ENCODE measurements around the gene CFD. TPM values are rescaled to one million over a fixed set of nuclear protein-coding genes. Genes with fewer than 3 reads are reported as not detected.
A peak's percentile ranks its signal among the peaks of the same experiment; 100 is the strongest.

Gene CFD
- total and polyA plus RNA-seq, 8 donors = 36.6 to 1,275 (median 129) TPM

- intact Hi-C loops (cut with DNase I; ENCODE audit: low total_unique reads) = loop anchor here (5.0 kb wide), 1 partner anchor 49 kb away; the partner anchor contains the start of gene KISS1R
- peaks cover 17 to 58% (median 36%) of the 10 kb centered on the region in 4 donors for H3K4me1 ChIP-seq
- no peaks in the 10 kb centered on the region for H3K27me3 ChIP-seq
- WGBS, 5 donors = 85 to 94% (median 92%) methylated on average over 29 to 34 of the region's 34 CpGs
- H3K27ac ChIP-seq = peak overlapping the region; percentile 58 to 90 (median 84)
- H3K9me3 ChIP-seq = no peaks in the 10 kb centered on the region
- no peak for DNase-seq
- TF ChIP-seq EP300 (IDR thresholded peaks at IDR 0.05) (no peak), CTCF (IDR thresholded peaks at IDR 0.05) (no peak), POLR2A (IDR thresholded peaks at IDR 0.05) (no peak), POLR2AphosphoS5 (IDR thresholded peaks at IDR 0.05) (no peak)
- no peak overlapping the region for H3K4me3 ChIP-seq
- peaks cover 16 to 58% (median 50%) of the 10 kb centered on the region in 4 donors for H3K36me3 ChIP-seq
These were observed 9.2 kb downstream of the CFD start for GRCh38 chr19:868458-869244.

GRCh38 chr19:869245-870177 is 10.0 kb downstream of the CFD start:
- TF ChIP-seq POLR2AphosphoS5 (IDR thresholded peaks at IDR 0.05) (peak in 1 of 3 donors; percentile 50), CTCF (IDR thresholded peaks at IDR 0.05) (no peak), POLR2A (IDR thresholded peaks at IDR 0.05) (no peak), EP300 (IDR thresholded peaks at IDR 0.05) (no peak)
- H3K4me1 ChIP-seq = peaks cover 12 to 52% (median 33%) of the 10 kb centered on the region in 4 donors
- no peaks in the 10 kb centered on the region for H3K9me3 ChIP-seq
- whole genome bisulfite sequencing, 5 donors = 67 to 77% (median 69%) methylated on average over 26 to 29 of the region's 29 CpGs
- DNase-seq = peak in 1 of 2 donors; percentile 79
- peaks cover 16 to 67% (median 59%) of the 10 kb centered on the region in 4 donors for H3K36me3 ChIP-seq
- H3K4me3 ChIP-seq = no peak overlapping the region
- intact Hi-C loops (cut with DNase I; ENCODE audit: low total_unique reads) = loop anchor here (5.0 kb wide), 1 partner anchor 48 kb away; the partner anchor contains the start of gene KISS1R
- no peaks in the 10 kb centered on the region for H3K27me3 ChIP-seq
- H3K27ac ChIP-seq = peak overlapping the region; percentile 58 to 90 (median 84)

- no peak for TF ChIP-seq EP300 (IDR thresholded peaks at IDR 0.05)
- intact Hi-C loops (cut with DNase I; ENCODE audit: low total_unique reads) = no loop called here
- H3K36me3 ChIP-seq = peaks cover 18 to 75% (median 67%) of the 10 kb centered on the region in 4 donors
These were observed 10.8 kb downstream of the CFD start for GRCh38 chr19:870314-870713.

GRCh38 chr19:870963-871401 is 11.5 kb downstream of the CFD start:
- intact Hi-C loops (cut with DNase I; ENCODE audit: low total_unique reads) = no loop called here
- Histone ChIP-seq H3K9me3 (no peaks in the 10 kb centered on the region), H3K27ac (peak overlapping the region in 4 of 5 donors; percentile 15 to 90 (median 84)), H3K27me3 (no peaks in the 10 kb centered on the region), H3K4me3 (no peak overlapping the region), H3K4me1 (peaks cover 12 to 52% (median 33%) of the 10 kb centered on the region in 4 donors), H3K36me3 (peaks cover 19 to 82% (median 73%) of the 10 kb centered on the region in 4 donors)
- 68 to 82% (median 75%) methylated on average over 11 to 28 of the region's 28 CpGs for WGBS, 5 donors
- TF ChIP-seq POLR2A (IDR thresholded peaks at IDR 0.05) = no peak
- TF ChIP-seq EP300 (IDR thresholded peaks at IDR 0.05) = no peak
- no peak for TF ChIP-seq CTCF (IDR thresholded peaks at IDR 0.05)
- no peak for TF ChIP-seq POLR2AphosphoS5 (IDR thresholded peaks at IDR 0.05)
- DNase-seq = peak in 1 of 2 donors; percentile 81

More at GRCh38 chr19:870314-870713, 10.8 kb downstream of the CFD start:
- peaks cover 12 to 52% (median 33%) of the 10 kb centered on the region in 4 donors for H3K4me1 ChIP-seq
- 84 to 93% (median 88%) methylated on average over 8 of the region's 8 CpGs for WGBS, 5 donors
- DNase-seq = no peak
- H3K4me3 ChIP-seq = no peak overlapping the region
- H3K27ac ChIP-seq = peak overlapping the region in 4 of 5 donors; percentile 78 to 90 (median 84)
- H3K9me3 ChIP-seq = no peaks in the 10 kb centered on the region
- H3K27me3 ChIP-seq = no peaks in the 10 kb centered on the region
